SK-N-MC (cell line): ENCODE data around the gene NNT.

Source experiments
- EZH2 ChIP-seq: fragments of 200-600 bp; sonication (generic); IDR thresholded peaks from one replicate; pipeline ENCODE4 v1.6.1; 2017; ENCODE audit warnings: antibody characterized with exemption
- FOXP2 ChIP-seq: optimal IDR thresholded peaks from 2 replicates; pipeline ENCODE3; 2011; ENCODE audit warnings: mild to moderate bottlenecking, moderate library complexity; ENCODE audit not compliant: insufficient read depth; ENCODE audit errors: extremely low read length, control extremely low read depth
- POLR2AphosphoS5 ChIP-seq: IDR thresholded peaks from 2 replicates; pipeline ENCODE4 v1.6.1; 2012; ENCODE audit warnings: mild to moderate bottlenecking, low read depth, low read length, borderline replicate concordance

DNA sequence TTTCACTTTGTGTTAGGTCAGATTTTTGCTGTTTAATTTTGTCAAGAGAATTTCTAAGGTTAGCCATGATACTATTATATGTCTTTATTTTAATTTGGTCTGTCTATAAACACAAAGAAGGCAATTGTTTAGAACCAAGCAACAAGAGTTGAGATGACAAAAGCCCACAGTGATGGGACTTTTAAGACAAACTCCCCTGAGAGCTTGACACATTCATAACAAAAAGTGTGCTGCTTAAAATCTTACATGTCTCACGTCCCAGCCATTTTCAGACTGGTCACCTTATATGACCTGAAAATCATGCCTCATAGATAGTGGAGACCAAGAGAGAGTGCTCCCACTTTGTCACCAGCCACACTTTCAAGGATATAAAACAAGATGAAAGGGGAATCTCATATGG, 21.6 kb upstream of the NNT start:
- TF ChIP-seq POLR2AphosphoS5 (no peak), EZH2 (no peak), FOXP2 (no peak)
